GM19468 (cell line): Measurements from ENCODE around the gene ST8SIA4.
"Not testable (repeated sequence)": the region's sequence is repeated elsewhere in the genome, so short reads cannot be mapped to it uniquely, and the experiment has no call there.

Experiments
- ATAC-seq: cut with Tn5 transposase; IDR thresholded peaks from one replicate; pipeline ENCODE4 v1.9.1; 2021; ENCODE audit warnings: mild to moderate bottlenecking, moderate library complexity, moderate number of reproducible peaks; ENCODE audit not compliant: unreplicated experiment; ENCODE audit errors: extremely low read depth

ST8SIA4 gene

DNA sequence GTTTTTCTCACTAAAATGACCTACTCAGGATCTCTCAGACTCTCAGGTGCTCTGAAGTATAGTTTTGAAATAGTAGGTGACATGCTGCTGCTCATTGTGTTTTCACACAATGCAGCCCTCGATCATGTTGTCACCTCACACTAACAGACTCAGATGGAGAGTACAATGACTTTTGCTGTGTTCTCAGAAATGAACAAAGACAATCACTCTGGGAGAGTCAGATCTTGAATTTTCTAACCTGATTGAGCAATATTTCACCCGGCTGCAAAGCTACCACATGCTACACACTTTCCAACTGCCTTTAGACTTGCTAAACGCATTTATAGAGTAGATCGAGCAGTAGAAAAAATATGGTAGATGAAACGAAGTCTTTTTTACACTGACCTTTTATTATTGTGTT is 113.4 kb downstream of the ST8SIA4 start:
- ATAC-seq, result no peak

DNA sequence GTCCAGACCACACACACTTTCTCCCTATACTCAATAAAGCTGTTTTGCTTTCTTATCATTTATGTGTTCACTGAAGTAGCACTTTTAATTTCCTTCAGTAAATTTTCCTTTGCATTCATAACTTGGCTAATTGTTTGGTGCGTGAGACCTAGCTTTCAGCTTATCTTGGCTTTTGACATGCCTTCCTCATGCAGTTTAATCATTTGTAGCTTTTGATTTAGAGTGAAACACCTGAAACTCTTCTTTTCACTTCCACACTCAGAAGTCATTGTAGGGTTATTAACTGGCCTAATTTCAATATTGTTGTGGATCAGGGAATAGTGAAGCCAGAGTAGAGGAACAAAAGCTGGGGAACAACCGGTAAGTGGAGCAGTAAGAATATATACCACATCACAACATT is 114.7 kb downstream of the ST8SIA4 start:
- ATAC-seq, result no peak

DNA sequence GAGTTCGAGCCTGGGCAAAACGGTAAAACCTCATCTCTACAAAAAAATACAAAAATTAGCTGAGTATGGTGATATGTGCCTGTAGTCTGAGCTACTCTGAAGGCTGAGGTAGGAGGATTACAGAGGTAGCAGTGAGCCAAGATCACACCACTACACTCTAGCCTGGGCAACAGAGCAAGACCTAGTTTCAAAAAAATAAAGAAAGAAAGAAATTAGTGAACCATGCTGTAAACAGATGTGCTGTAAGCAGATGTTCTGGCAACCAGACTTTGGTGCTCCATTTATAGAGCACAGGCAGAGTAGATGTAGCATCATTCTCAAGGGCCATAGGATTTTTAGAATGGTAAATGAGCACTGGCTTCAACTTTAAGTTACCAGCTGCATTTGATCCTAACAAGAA is 115.4 kb downstream of the ST8SIA4 start:
- ATAC-seq, result peak; percentile 59

DNA sequence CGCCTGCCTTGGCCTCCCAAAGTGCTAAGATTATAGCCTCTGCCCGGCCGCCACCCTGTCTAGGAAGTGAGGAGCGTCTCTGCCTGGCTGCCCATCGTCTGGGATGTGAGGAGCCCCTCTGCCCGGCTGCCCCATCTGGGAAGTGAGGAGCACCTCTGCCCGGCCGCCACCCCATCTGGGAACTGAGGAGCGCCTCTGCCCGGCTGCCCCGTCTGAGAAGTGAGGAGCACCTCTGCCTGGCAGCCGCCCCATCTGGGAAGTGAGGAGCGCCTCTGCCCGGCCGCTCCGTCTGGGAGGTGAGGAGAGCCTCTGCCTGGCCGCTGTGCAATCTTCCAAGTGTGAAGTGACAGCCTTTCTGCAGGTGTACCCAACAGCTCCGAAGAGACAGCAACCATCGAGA is 117.5 kb downstream of the ST8SIA4 start:
- not testable (repeated sequence) for ATAC-seq

DNA sequence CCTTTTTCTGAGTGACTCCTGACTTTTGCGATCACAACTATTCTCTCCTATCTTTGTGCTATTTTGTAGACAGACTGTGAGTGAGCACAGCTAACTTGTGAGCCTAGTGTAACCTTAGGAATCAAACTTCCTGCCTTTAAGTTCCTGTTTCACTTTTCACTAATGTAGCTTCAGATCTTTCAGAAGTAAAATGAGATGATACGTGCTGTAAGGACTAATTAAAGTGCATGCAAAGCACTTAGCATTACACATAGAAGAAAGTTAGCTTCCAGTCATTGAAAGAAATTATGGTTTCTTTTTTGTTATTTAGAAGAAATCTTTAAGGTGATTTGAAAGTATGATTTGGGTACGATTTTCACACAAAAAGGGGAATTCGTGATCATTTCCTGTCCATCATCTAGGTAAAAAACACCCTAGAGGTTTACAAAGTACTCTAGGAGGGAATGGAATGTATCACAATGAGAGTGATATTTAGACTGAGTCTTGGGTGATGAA is 122.7 kb downstream of the ST8SIA4 start:
- ATAC-seq, result peak; percentile 66

DNA sequence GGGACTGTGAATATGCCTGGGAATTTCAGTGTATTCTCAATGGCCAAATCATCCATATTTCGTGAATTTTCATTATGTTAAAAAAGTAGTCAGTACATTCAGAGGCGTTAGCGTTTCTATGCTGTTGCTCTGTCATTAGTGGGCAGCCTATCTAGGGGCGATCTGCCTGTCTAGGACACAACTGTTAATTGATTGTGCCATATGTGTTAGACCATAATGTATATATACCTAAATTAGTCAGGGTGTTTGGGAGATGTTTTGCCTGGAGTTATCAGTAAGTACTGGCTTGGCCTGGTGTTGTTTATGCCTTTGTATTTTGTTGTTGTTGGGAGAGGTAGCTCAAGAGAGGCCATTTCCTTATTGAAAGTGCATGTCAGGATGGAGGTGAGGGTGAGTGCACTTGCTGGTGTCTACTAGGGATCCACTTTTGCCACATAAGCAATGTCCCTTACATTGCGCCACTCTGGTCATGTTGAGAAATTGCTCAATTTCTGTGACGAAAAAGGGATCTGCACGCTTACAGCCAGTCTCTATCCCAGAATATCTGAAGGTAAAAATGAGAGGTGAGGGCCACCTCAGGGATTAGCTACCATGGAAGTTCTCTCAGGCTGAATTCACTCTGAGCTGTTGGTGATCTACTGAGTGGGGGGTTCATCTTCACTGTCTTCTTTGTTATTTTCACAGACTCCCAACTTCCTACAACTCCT is 123.3 kb downstream of the ST8SIA4 start:
- no peak for ATAC-seq

DNA sequence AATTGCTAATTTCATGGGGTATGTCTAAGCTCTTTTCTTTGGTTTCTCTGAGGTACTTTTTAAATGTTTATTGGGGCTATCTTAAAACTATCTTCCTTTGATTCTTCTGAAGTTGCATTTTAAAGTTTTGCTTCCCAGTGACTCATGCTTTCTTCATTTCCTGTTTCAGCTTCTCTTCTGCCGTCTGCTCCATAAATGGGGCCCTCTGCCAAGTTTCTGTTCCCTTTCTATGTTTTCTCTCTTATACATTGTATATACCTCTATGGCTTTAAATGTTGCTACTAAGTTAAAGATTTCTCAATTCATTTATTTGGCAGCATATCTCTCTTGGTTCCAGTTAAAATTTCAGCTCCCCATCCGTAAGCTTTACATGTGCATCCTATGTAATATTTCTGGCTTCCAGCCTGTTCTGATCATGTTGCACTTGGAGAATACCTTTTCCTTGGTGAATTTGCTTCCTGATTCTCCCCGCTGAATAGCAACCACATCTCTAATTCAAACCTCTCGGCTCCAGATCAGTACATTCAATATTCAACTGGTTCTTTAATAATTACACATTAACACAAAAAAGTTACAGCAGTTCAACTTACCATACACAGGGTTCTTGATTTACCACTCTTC is 125.3 kb downstream of the ST8SIA4 start:
- peak; percentile 80 for ATAC-seq

DNA sequence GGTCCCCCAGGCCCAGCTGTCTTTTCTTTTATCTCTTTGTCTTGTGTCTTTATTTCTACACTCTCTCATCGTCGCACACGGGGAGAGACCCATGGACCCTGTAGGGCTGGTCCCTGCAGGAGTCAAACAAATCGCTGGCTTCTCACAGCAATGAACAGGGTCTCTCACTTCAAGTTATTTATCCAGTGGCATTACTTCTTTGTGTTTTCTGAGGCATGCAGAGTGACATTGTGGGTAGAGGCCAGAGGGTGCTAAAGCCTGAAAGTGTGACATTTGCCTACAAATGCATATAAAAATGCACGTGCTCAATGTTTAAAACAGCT is 127.6 kb downstream of the ST8SIA4 start:
- ATAC-seq, result no peak

DNA sequence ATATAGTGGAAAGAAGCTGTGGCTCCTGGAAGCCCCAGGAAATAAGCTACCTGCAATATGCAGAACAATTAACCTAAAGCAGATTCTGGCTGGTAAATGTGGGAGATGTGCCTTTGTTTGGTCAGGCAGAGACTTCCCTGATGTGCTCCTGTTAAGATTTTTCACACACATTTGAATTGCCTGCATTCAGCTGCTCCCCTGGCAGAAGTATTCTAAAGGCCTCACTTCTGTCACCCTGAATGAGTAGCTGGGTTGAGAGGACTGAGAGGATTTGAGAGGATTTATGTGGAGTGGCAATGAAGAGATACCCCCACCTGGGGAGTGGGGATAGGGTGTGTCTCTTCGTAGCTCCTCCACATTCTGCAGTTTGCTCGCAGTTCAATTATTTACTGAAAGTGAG is 130.5 kb downstream of the ST8SIA4 start:
- ATAC-seq, result no peak

DNA sequence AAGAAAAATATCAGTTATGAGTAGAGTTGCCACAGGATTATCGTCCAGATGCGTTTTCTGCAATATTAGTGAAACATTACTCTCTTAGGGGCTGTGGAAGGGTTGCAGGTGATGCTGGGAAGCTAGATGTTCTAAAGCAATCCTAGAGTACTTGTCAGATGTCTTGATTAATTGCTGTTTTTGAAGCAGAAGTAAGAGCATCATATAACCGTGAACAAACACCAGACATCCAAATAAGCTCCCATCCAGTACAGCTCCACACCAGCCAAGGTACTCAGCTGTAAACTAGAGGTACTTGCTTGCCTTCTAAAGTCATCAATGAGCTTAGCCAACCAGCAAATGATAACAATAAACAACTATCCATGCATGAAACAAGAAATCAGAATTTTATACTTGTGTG is 131.1 kb downstream of the ST8SIA4 start:
- ATAC-seq, result no peak

DNA sequence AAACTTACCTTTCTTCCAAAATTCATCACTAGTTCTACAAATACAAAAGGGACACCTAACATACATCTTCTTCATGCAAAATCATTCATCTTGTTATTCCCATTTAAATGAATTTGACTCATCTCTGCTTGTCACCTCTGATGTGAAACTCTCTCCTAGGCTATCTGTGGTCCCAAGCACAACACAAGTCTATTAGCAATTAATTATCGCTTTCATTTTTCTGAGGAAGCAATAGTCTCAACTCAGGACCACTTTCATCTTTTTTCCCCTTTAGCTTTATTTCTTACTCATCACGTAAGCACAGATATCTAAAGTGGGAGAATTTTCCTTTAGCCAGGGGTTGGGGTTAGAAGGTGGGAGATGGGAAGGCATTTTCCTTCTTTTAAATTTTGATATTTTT is 131.9 kb downstream of the ST8SIA4 start:
- ATAC-seq, result no peak

DNA sequence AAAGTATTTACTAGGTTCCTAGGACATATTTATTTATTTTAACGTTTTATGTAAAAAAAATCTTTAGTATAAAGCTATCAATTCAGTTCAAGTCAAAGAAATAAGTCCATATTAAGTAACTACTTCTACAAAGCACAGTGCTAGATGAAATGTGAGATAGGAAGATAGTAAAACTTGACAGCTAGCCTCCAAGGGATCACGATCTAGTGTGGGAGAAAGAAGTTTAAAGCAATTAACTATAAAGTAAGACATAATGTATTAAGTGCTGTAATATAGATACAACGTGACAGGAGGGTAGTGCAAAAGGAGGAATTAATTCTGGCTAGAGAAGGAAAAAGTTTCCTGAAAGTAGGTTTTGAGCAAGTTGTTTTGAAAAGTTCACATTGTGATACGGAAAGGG is 134.9 kb downstream of the ST8SIA4 start:
- ATAC-seq, result no peak

DNA sequence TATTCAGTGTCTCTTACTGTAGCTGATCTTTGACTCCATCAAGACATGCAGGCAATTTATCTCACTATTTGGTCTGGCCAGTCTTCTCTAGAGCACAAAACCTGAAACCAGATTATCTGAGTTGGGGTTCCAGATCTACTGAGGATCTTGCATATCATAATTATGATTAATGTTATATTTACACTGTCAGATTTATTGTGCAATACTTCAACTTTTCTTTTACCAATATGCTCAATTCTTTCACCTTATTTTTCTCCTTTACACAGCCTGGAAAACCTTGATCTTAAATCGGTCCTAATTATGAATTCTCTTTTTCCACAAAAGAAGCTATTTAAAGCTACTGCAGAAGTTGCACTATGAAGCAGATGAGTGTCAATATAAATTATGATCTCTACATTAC is 140.1 kb downstream of the ST8SIA4 start:
- ATAC-seq, result no peak

DNA sequence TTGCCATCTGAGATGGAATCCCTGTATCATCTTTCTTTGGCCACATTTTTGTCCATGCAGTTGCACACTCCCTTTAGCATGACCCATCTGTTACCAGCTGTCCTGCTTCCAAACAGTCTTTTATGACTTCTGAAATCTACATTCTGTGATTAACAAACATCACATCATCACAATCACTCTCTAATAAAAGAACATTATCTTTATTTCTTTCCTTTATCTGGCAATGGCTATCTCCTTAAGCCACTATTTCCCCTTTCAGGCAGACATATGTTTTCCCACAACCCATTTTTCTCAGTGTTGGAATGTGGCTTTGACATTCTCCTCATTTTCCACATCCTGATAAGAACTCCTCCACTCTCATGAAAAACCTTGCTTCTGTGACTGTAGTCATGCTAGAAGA is 141.0 kb downstream of the ST8SIA4 start:
- no peak for ATAC-seq

DNA sequence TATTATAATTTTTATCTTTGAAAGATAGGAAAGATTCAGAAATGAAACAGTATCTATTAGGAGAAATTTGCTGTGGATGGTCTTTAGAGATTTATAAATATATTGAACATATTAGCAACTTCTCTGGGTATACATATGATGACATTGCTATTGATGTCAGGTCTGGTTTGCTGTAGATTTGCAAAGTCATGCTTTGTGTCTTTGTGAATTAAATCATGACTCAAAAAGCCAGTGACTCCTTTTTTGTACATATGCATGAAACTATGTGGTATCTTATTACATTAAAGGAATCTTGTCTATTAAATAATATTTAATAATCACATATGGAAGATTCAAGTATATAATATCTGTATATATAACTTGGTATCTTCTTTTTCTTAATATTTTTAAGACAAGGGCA is 141.9 kb downstream of the ST8SIA4 start:
- ATAC-seq, result no peak

DNA sequence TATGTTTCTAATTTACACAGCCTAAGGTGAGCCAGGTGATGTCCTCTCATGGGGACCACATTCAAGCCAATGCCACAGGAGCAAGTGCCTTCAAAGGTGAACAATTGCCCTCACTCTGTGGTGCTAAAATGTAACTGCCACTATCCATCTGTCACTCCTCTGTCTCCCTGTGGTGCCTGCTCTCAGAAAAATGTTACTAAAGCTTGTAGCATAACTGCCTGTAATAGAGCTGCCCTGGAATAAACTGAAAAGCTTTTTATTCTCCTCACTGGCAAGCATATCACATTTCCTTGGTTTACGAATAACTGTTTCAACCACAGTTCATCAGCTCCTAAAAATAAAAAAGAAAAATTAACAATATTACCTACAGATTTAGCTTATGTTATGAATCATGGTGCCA is 142.4 kb downstream of the ST8SIA4 start:
- no peak for ATAC-seq

DNA sequence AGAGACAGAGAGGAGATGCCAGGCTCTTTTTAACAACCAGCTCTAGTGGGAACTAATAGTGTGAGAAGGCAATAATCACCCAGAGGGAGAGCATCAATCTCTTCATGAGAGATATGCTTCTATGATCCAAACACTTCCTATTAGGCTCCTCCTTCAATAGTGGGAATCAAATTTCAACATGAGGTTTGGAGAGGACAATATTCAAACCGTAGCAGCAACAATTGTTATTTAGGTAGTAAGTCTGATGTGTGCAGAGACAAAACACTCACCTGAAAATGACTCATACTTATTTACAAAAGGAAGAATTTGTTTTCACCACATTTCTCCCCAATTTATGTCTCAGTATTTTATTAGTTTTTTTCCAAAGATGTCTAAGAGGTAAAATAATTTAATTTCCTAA is 144.3 kb downstream of the ST8SIA4 start:
- ATAC-seq, result no peak

DNA sequence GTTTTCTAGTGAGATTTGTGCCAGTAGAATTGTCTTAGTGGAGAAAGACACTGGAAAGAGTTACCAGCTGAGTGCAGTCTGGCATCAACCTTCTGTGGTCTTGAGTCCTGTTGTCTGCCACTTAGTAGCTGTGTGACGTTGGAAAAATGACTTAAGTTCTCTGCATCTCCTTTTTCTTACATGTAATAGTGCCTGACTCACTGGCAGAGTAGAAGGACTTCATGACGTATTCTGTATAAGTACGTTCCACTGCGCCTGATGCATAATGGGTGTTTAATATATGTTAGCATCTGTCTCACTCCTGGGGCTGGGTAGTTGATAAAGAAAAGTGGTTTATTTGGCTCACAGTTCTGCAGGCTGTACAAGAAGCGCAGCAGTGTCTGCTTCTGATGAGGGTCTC is 144.8 kb downstream of the ST8SIA4 start:
- ATAC-seq, result no peak

DNA sequence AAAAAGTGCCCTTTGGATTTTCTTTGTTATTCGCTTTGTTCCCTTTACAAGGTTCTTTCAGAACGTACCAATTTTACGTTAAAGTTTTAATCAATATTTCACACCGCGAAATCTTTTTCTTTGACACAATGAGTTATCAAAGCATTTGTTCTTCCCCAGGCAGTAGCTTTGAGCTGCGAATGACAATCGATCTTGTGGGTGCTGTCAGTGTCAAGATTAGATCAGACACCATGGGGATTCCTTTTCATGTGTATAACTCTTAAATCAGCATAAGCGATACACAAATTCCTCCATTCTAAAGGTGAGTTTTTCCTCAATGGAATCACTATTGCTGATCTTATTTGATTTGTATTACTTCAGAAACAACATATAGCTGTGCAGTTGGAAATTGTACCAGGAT is 145.5 kb downstream of the ST8SIA4 start:
- no peak for ATAC-seq
